Measurements from ENCODE around the gene C9orf78. TPM values are rescaled to one million over a fixed set of nuclear protein-coding genes. Genes with fewer than 3 reads are reported as not detected.

C9orf78 gene
- total and polyA plus RNA-seq, 2 of the 8 experiments (the other 6 are each of a cell fraction or from before 2014, with no cell fraction given), result 17.4 to 40.6 TPM

DNA sequence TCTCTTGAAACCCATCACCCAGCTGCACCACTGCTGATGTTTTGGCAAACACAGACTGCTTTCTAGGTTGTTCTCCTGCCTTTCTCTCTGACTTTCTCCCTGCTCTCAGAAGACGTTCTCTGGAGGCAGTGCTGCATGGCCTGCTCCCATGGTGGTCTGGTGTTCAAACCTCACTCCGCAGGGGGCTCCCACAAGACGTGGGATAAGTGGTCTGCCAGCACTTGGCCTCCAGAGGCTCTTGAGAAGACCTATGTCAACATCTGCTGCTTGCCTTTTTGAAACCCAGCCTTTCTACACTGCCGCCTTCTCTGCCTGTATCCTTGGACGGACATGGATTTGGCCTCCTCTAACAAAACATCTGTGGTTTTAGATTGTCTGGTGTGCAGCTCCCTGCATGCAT lies 16.7 kb upstream of the C9orf78 start:
- H4K5ac ChIP-seq (ENCODE audit: insufficient read length, low read depth, low read length), result no peak overlapping the region
- WGBS, 2 experiments (ENCODE audit: extremely low coverage in 1 of 2, insufficient coverage in 1 of 2, insufficient read length in 1 of 2, insufficient replicate concordance in 2 of 2, low coverage in 1 of 2, low lambda C conversion rate in 2 of 2, missing lambda C conversion rate in 1 of 2), result 81% methylated on average over 5 of the region's 5 CpGs; no CpG with 5 or more reads in 1 of the 2 experiments
- H2AK5ac ChIP-seq (ENCODE audit: low read depth, low read length), result no peak overlapping the region
- H4K91ac ChIP-seq (replicated peaks; ENCODE audit: insufficient read length, low read length), result no peak overlapping the region
- H3K9ac ChIP-seq (replicated peaks in 1 of 4; ENCODE audit: extremely low read depth in 1 of 4, low read depth in 3 of 4, low read length in 3 of 4), result no peak overlapping the region
- peaks cover 2% of the 10 kb centered on the region in 2 experiments for H4K20me1 ChIP-seq (replicated peaks in 1 of 2; ENCODE audit: control insufficient read depth in 1 of 2, insufficient read depth in 2 of 2, low read length in 2 of 2)
- no peak overlapping the region for H3K27ac ChIP-seq (ENCODE audit: low read depth, low read length)
- CTCF ChIA-PET (ENCODE audit: partially characterized antibody), result interaction anchor here (0.7 to 1.5 kb wide), 5 partner anchors 10 to 817 kb away, joined by 3 to 6 read pairs (median 3); no protein-coding TSS in a partner anchor
- no peak overlapping the region for H2BK5ac ChIP-seq (ENCODE audit: low read depth, low read length)
- no peak overlapping the region for H2BK20ac ChIP-seq (ENCODE audit: low read length)
- no peaks in the 10 kb centered on the region for H3K79me2 ChIP-seq (ENCODE audit: control insufficient read depth in 1 of 2, insufficient read depth in 2 of 2, low read length in 2 of 2)
- no peaks in the 10 kb centered on the region; the same call in 1 of the 2 replicates for H3K79me1 ChIP-seq (ENCODE audit: low read depth, low read length)
- peaks cover 0 to 9% (median 1%) of the 10 kb centered on the region in 4 experiments; a peak in 2 of 8 replicates for H3K36me3 ChIP-seq (ENCODE audit: control insufficient read depth in 2 of 4, insufficient read depth in 4 of 4, low read length in 3 of 4)
- no peak overlapping the region for H2BK15ac ChIP-seq (ENCODE audit: low read length)
- no peak overlapping the region for H2BK12ac ChIP-seq (ENCODE audit: low read depth, low read length)
- H3K56ac ChIP-seq (replicated peaks; ENCODE audit: insufficient read length, low read depth, low read length), result no peak overlapping the region
- FAIRE-seq (no peak), DNase-seq (ENCODE audit: low read depth in 1 of 2, low spot score in 2 of 2) (no peak)
- H3K4ac ChIP-seq (replicated peaks; ENCODE audit: insufficient read length, low read depth, low read length), result no peak overlapping the region
- H4K8ac ChIP-seq (ENCODE audit: extremely low read depth, insufficient read depth, low read length), result no peak overlapping the region
- H3K4me1 ChIP-seq (replicated peaks in 1 of 4; ENCODE audit: control insufficient read depth in 3 of 4, insufficient read depth in 4 of 4, low read length in 3 of 4), result no peaks in the 10 kb centered on the region
- H3K4me3 ChIP-seq (ENCODE audit: extremely low read depth in 1 of 4, insufficient read depth in 2 of 4, low read depth in 3 of 4, low read length in 4 of 4), result no peak overlapping the region
- no peak overlapping the region for H3K18ac ChIP-seq (ENCODE audit: extremely low read depth, low read length)
- H2AFZ ChIP-seq (ENCODE audit: low read length), result no peak overlapping the region
- no peaks in the 10 kb centered on the region for H3K23me2 ChIP-seq (ENCODE audit: low read depth, low read length)
- H2BK120ac ChIP-seq (replicated peaks; ENCODE audit: low read depth, low read length), result no peak overlapping the region
- no peak overlapping the region for H3K14ac ChIP-seq (ENCODE audit: insufficient read length)
- no peak overlapping the region for H3K23ac ChIP-seq (ENCODE audit: insufficient read length)
- POLR2A ChIA-PET (ENCODE audit: partially characterized antibody), result no interaction called here
- no peaks in the 10 kb centered on the region for H3K27me3 ChIP-seq (replicated peaks in 1 of 4; ENCODE audit: control insufficient read depth in 3 of 4, extremely low read depth in 1 of 4, insufficient read depth in 3 of 4, low read length in 3 of 4)
- no peak overlapping the region for H3K4me2 ChIP-seq (ENCODE audit: insufficient read depth in 1 of 2, low read depth in 2 of 2, low read length in 2 of 2)
- H3K9me3 ChIP-seq (ENCODE audit: insufficient read depth in 2 of 2, low read depth in 1 of 2, low read length in 1 of 2), result no peaks in the 10 kb centered on the region
- TF ChIP-seq EZH2 (IDR thresholded peaks at IDR 0.05; ENCODE audit: low read depth, low read length, severe bottlenecking) (no peak), EGR1 (IDR thresholded peaks at IDR 0.05; ENCODE audit: borderline replicate concordance, low read depth, low read length) (no peak), GTF2F1 (IDR thresholded peaks at IDR 0.05; ENCODE audit: borderline replicate concordance, low read depth, low read length) (no peak), ASH2L (IDR thresholded peaks at IDR 0.05; ENCODE audit: low read length) (no peak), CEBPB (IDR thresholded peaks at IDR 0.05; ENCODE audit: low read depth, low read length) (no peak), SAP30 (IDR thresholded peaks at IDR 0.05; ENCODE audit: insufficient read depth, insufficient replicate concordance, low read length) (no peak), ZNF274 (IDR thresholded peaks at IDR 0.05; ENCODE audit: borderline replicate concordance, extremely low read depth, low read length) (no peak), RNF2 (IDR thresholded peaks at IDR 0.05; ENCODE audit: borderline replicate concordance, low read depth, low read length, missing control alignments, poor library complexity, severe bottlenecking) (no peak), MAFK (IDR thresholded peaks at IDR 0.05; ENCODE audit: low read depth, low read length) (no peak)
- TF ChIP-seq, protein P1, sequence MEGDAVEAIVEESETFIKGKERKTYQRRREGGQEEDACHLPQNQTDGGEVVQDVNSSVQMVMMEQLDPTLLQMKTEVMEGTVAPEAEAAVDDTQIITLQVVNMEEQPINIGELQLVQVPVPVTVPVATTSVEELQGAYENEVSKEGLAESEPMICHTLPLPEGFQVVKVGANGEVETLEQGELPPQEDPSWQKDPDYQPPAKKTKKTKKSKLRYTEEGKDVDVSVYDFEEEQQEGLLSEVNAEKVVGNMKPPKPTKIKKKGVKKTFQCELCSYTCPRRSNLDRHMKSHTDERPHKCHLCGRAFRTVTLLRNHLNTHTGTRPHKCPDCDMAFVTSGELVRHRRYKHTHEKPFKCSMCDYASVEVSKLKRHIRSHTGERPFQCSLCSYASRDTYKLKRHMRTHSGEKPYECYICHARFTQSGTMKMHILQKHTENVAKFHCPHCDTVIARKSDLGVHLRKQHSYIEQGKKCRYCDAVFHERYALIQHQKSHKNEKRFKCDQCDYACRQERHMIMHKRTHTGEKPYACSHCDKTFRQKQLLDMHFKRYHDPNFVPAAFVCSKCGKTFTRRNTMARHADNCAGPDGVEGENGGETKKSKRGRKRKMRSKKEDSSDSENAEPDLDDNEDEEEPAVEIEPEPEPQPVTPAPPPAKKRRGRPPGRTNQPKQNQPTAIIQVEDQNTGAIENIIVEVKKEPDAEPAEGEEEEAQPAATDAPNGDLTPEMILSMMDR (IDR thresholded peaks at IDR 0.05; ENCODE audit: control extremely low read depth in 1 of 3, insufficient read depth in 1 of 3, low read depth in 1 of 3, low read length in 3 of 3), result no peak
